HEK293T (cell line): ENCODE measurements around the gene CCSER1.

Source experiments
- ARNT ChIP-seq: fragments of 450-650 bp; IDR thresholded peaks from 2 replicates; pipeline ENCODE4 v1.6.1; 2017; ENCODE audit warnings: mild to moderate bottlenecking
- BHLHE40 ChIP-seq: fragments of 450-650 bp; IDR thresholded peaks from 2 replicates; pipeline ENCODE4 v1.6.1; 2016; ENCODE audit warnings: mild to moderate bottlenecking, moderate library complexity, borderline replicate concordance
- CTBP1 ChIP-seq: fragments of 450-650 bp; IDR thresholded peaks from 2 replicates; pipeline ENCODE4 v1.6.1; 2016; ENCODE audit warnings: borderline replicate concordance
- ELF4 ChIP-seq: fragments of 450-650 bp; IDR thresholded peaks from 2 replicates; pipeline ENCODE4 v1.6.1; 2017; ENCODE audit warnings: antibody characterized with exemption
- FOXA1 ChIP-seq: fragments of 450-650 bp; IDR thresholded peaks from 2 replicates; pipeline ENCODE4 v1.6.1; 2016; ENCODE audit warnings: mild to moderate bottlenecking
- FOXK2 ChIP-seq: fragments of 450-650 bp; IDR thresholded peaks from 2 replicates; pipeline ENCODE4 v1.6.1; 2016; ENCODE audit warnings: mild to moderate bottlenecking
- FOXM1 ChIP-seq: fragments of 450-650 bp; IDR thresholded peaks from 2 replicates; pipeline ENCODE4 v1.6.1; 2017; ENCODE audit warnings: mild to moderate bottlenecking, borderline replicate concordance
- HDGF ChIP-seq: fragments of 450-650 bp; IDR thresholded peaks from 2 replicates; pipeline ENCODE4 v1.6.1; 2017; ENCODE audit warnings: antibody characterized with exemption, borderline replicate concordance
- L3MBTL2 ChIP-seq: fragments of 450-650 bp; conservative IDR thresholded peaks from 2 replicates; pipeline ENCODE4 v1.6.1; 2016; ENCODE audit warnings: mild to moderate bottlenecking
- PKNOX1 ChIP-seq: fragments of 450-650 bp; IDR thresholded peaks from 2 replicates; pipeline ENCODE4 v1.6.1; 2016
- SP1 ChIP-seq: fragments of 450-650 bp; IDR thresholded peaks from 2 replicates; pipeline ENCODE4 v1.6.1; 2017
- SUZ12 ChIP-seq: fragments of 450-650 bp; IDR thresholded peaks from 2 replicates; pipeline ENCODE4 v1.6.1; 2016; ENCODE audit warnings: mild to moderate bottlenecking
- TARDBP ChIP-seq: fragments of 450-650 bp; IDR thresholded peaks from 2 replicates; pipeline ENCODE4 v1.6.1; 2016
- ZNF384 ChIP-seq: fragments of 450-650 bp; IDR thresholded peaks from 2 replicates; pipeline ENCODE4 v1.6.1; 2016

GRCh38 chr4:90727938-90728337 lies 600.7 kb downstream of the CCSER1 start:
- TF ChIP-seq TARDBP (no peak), ELF4 (no peak), BHLHE40 (no peak), HDGF (no peak), CTBP1 (no peak), SUZ12 (no peak), SP1 (no peak), FOXA1 (no peak), L3MBTL2 (no peak), FOXM1 (no peak), ARNT (no peak), ZNF384 (no peak), FOXK2 (no peak), PKNOX1 (no peak)
